ENCODE measurements around the gene SNX2.

GRCh38 chr5:122761115-122761514 lies 13.8 kb upstream of the SNX2 start:
- TF ChIP-seq CTCF (conservative IDR thresholded peaks at IDR 0.05; ENCODE audit: low read length) (no peak), EZH2phosphoT487 (IDR thresholded peaks at IDR 0.05; ENCODE audit: borderline replicate concordance) (no peak)

All from Loucy (cell line).